HG02798 (cell line): ENCODE measurements around the gene SCAPER.

Experiments used
- ATAC-seq: cut with Tn5 transposase; IDR thresholded peaks from one replicate; pipeline ENCODE4 v1.9.1; 2021; ENCODE audit warnings: mild to moderate bottlenecking; ENCODE audit not compliant: unreplicated experiment, poor library complexity

Gene SCAPER

GRCh38 chr15:76382987-76383728 lies 522.0 kb downstream of the SCAPER start:
- ATAC-seq = no peak

GRCh38 chr15:76381366-76381765 lies 523.8 kb downstream of the SCAPER start:
- ATAC-seq = no peak

GRCh38 chr15:76380249-76380648 lies 524.9 kb downstream of the SCAPER start:
- no peak for ATAC-seq

GRCh38 chr15:76378691-76379090 lies 526.4 kb downstream of the SCAPER start:
- ATAC-seq = no peak

- no peak for ATAC-seq
Observed at GRCh38 chr15:76377751-76378150, 527.4 kb downstream of the SCAPER start.

GRCh38 chr15:76377217-76377616 lies 527.9 kb downstream of the SCAPER start:
- ATAC-seq = no peak

- ATAC-seq = no peak
Observed at GRCh38 chr15:76376816-76377215, 528.3 kb downstream of the SCAPER start.

- ATAC-seq = no peak
Observed at GRCh38 chr15:76376029-76376428, 529.1 kb downstream of the SCAPER start.

GRCh38 chr15:76368122-76368621 lies 537.0 kb downstream of the SCAPER start:
- no peak for ATAC-seq

GRCh38 chr15:76366714-76367113 lies 538.4 kb downstream of the SCAPER start:
- ATAC-seq = no peak

- ATAC-seq = no peak
Observed at GRCh38 chr15:76363251-76363650, 541.9 kb downstream of the SCAPER start.

- ATAC-seq = no peak
Observed at GRCh38 chr15:76360416-76360815, 544.7 kb downstream of the SCAPER start.

GRCh38 chr15:76359152-76359551 lies 546.0 kb downstream of the SCAPER start:
- no peak for ATAC-seq

GRCh38 chr15:76358453-76358852 lies 546.7 kb downstream of the SCAPER start:
- ATAC-seq = no peak

GRCh38 chr15:76354823-76355440 lies 550.2 kb downstream of the SCAPER start:
- no peak for ATAC-seq

- ATAC-seq = no peak
Observed at GRCh38 chr15:76353903-76354302, 551.2 kb downstream of the SCAPER start.

- ATAC-seq = no peak
Observed at GRCh38 chr15:76353023-76353577, 552.0 kb downstream of the SCAPER start.

- no peak for ATAC-seq
Observed at GRCh38 chr15:76349301-76350070, 555.7 kb downstream of the SCAPER start.

GRCh38 chr15:76347482-76348055 lies 557.6 kb downstream of the SCAPER start:
- ATAC-seq = no peak

GRCh38 chr15:76346669-76347481 lies 558.3 kb downstream of the SCAPER start:
- no peak for ATAC-seq
